GM12878 (cell line): ENCODE data around the gene JMJD6. TPM values are rescaled to one million over a fixed set of nuclear protein-coding genes. Genes with fewer than 3 reads are reported as not detected.

Experiments
- KAT2A ChIP-seq: conservative IDR thresholded peaks from 2 replicates; pipeline ENCODE4 v1.6.1; 2011; ENCODE audit warnings: low read depth, low read length; ENCODE audit not compliant: control insufficient read depth
- MYC ChIP-seq: IDR thresholded peaks from 2 replicates; pipeline ENCODE4 v1.6.1; 2011; ENCODE audit warnings: mild to moderate bottlenecking, low read length, moderate library complexity, inconsistent platforms; ENCODE audit not compliant: insufficient read depth, insufficient replicate concordance, insufficient read length, severe bottlenecking
- polyA plus RNA-seq, 11 experiments: library from polyadenylated mRNA; depleted of rRNA in 4 of 11; unstranded in 6 of 11; stranded (reverse) in 5 of 11; fragments of >200 nt; fragmentation: Nextera tagmentation in 4 of 11; fragmentation: Illumina TruSeq in 1 of 11; extraction: Ambion mirVana in 4 of 11; extraction: Trizol in 1 of 11; gene quantifications; 1 replicate in 1 of 11; 2 replicates in 10 of 11; pipeline versions ENCODE4 v1.2.1 to v1.2.3, GENCODE V29; 2011 to 2016; ENCODE audit warnings: inconsistent platforms in 2 of 11, missing spikeins in 2 of 11, low read depth in 1 of 11
- total RNA-seq, 4 experiments: library from RNA; depleted of rRNA in 3 of 4; stranded (reverse); fragments of >200 nt in 3 of 4; fragmentation: Illumina TruSeq in 1 of 4; extraction: Trizol in 1 of 4; gene quantifications; 2 replicates each; pipeline versions ENCODE4 v1.2.1 to v1.2.3, GENCODE V29; 2013 to 2021
- TF ChIP-seq, protein P1 (sequence below): IDR thresholded peaks from 2 replicates; pipeline ENCODE4 v1.6.1; 2011; ENCODE audit warnings: borderline replicate concordance, low read depth, mild to moderate bottlenecking, moderate library complexity, low read length; ENCODE audit not compliant: insufficient read depth, poor library complexity, severe bottlenecking
- TF ChIP-seq, protein P2 (sequence below): fragments of 450-650 bp; IDR thresholded peaks from 2 replicates; pipeline ENCODE4 v1.6.1; 2017; ENCODE audit warnings: mild to moderate bottlenecking
- TF ChIP-seq, protein P3 (sequence below): fragments of 450-650 bp; formaldehyde crosslinking; IDR thresholded peaks from 2 replicates; pipeline ENCODE4 v1.4.0; 2022; ENCODE audit warnings: mild to moderate bottlenecking, moderate library complexity

The JMJD6 gene
- total and polyA plus RNA-seq, 10 of the 15 experiments (the other 5 are each of a cell fraction or from before 2014, with no cell fraction given) = 1.2 to 36.0 (median 22.2) TPM

DNA sequence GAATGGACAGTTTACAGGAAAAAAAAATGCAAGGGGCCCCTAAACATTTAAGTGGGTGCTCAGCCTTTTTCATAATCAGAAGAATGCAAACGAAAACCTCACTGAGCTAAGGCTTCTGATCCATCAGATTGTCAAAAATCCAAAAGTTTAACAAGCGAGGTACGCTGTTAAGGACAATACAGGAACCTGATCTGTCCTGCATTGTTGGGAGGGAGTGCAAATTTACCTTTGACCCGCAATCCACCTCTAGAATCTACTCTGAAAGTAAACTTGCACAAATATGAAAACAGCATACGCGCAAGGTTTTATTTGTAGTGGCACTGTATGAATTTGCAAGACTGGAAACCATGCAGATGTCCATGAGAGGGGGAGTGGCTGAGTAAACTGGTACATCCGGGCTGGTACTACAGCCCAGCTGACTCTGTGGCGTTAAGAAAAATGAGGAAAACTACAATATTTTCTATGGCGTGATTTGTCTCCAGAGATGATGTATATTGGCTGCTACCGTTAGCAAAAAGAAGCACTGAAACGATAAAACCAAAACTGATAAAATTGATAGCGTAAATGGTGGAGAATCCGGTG lies 54.0 kb downstream of the JMJD6 start (continued):
- TF ChIP-seq, protein P1, sequence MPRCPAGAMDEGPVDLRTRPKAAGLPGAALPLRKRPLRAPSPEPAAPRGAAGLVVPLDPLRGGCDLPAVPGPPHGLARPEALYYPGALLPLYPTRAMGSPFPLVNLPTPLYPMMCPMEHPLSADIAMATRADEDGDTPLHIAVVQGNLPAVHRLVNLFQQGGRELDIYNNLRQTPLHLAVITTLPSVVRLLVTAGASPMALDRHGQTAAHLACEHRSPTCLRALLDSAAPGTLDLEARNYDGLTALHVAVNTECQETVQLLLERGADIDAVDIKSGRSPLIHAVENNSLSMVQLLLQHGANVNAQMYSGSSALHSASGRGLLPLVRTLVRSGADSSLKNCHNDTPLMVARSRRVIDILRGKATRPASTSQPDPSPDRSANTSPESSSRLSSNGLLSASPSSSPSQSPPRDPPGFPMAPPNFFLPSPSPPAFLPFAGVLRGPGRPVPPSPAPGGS = no peak
- no peak for TF ChIP-seq MYC
- TF ChIP-seq, protein P2, sequence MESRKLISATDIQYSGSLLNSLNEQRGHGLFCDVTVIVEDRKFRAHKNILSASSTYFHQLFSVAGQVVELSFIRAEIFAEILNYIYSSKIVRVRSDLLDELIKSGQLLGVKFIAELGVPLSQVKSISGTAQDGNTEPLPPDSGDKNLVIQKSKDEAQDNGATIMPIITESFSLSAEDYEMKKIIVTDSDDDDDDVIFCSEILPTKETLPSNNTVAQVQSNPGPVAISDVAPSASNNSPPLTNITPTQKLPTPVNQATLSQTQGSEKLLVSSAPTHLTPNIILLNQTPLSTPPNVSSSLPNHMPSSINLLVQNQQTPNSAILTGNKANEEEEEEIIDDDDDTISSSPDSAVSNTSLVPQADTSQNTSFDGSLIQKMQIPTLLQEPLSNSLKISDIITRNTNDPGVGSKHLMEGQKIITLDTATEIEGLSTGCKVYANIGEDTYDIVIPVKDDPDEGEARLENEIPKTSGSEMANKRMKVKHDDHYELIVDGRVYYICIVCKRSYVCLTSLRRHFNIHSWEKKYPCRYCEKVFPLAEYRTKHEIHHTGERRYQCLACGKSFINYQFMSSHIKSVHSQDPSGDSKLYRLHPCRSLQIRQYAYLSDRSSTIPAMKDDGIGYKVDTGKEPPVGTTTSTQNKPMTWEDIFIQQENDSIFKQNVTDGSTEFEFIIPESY = no peak
- no peak for TF ChIP-seq KAT2A
- TF ChIP-seq, protein P3, sequence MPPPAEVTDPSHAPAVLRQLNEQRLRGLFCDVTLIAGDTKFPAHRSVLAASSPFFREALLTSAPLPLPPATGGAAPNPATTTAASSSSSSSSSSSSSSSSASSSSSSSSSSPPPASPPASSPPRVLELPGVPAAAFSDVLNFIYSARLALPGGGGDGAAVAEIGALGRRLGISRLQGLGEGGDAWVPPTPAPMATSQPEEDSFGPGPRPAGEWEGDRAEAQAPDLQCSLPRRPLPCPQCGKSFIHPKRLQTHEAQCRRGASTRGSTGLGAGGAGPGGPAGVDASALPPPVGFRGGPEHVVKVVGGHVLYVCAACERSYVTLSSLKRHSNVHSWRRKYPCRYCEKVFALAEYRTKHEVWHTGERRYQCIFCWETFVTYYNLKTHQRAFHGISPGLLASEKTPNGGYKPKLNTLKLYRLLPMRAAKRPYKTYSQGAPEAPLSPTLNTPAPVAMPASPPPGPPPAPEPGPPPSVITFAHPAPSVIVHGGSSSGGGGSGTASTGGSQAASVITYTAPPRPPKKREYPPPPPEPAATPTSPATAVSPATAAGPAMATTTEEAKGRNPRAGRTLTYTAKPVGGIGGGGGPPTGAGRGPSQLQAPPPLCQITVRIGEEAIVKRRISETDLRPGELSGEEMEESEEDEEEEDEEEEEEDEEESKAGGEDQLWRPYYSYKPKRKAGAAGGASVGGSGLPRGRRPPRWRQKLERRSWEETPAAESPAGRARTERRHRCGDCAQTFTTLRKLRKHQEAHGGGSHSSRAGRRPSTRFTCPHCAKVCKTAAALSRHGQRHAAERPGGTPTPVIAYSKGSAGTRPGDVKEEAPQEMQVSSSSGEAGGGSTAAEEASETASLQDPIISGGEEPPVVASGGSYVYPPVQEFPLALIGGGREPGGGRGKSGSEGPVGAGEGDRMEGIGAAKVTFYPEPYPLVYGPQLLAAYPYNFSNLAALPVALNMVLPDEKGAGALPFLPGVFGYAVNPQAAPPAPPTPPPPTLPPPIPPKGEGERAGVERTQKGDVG (CRISPR knock-in tag) = no peak
- TF ChIP-seq, all 136 proteins: peak for 2
